Neural cell (in vitro differentiated cells): Measurements from ENCODE around the gene LNP1. TPM values are rescaled to one million over a fixed set of nuclear protein-coding genes. Genes with fewer than 3 reads are reported as not detected.

Source experiments
- H2AFZ ChIP-seq: fragments of 200-600, 300-800 bp; sonication (generic), shearing (Covaris generic); 2 replicates; pipeline ENCODE4 v1.6.0; 2014; ENCODE audit warnings: low read depth, mild to moderate bottlenecking, antibody characterized with exemption, low read length, moderate library complexity
- H3F3A ChIP-seq: fragments of 200-600 bp; shearing (Covaris generic); 2 replicates; pipeline ENCODE4 v1.6.1; 2016; ENCODE audit warnings: mild to moderate bottlenecking, moderate library complexity, mixed read lengths, antibody characterized with exemption, low read length; ENCODE audit not compliant: insufficient read depth, poor library complexity, severe bottlenecking
- H3K27ac ChIP-seq: fragments of 200-600, 300-800 bp; sonication (generic), shearing (Covaris generic); 2 replicates; pipeline ENCODE4 v1.5.1; 2014; ENCODE audit warnings: mild to moderate bottlenecking, low read length, moderate library complexity
- H3K27me3 ChIP-seq: fragments of 300-800, 200-600 bp; sonication (generic), shearing (Covaris generic); 2 replicates; pipeline ENCODE4 v1.6.0; 2014; ENCODE audit warnings: mild to moderate bottlenecking, low read depth, low read length, moderate library complexity; ENCODE audit not compliant: insufficient read depth
- H3K36me3 ChIP-seq: fragments of 300-800, 200-600 bp; sonication (generic), shearing (Covaris generic); 2 replicates; pipeline ENCODE4 v1.5.1; 2014; ENCODE audit warnings: mild to moderate bottlenecking, antibody characterized with exemption, low read length, moderate library complexity; ENCODE audit not compliant: insufficient read depth
- H3K4me2 ChIP-seq: fragments of 300-800, 200-600 bp; sonication (generic), shearing (Covaris generic); 2 replicates; pipeline ENCODE4 v1.6.0; 2014; ENCODE audit warnings: mild to moderate bottlenecking, low read length
- H3K4me3 ChIP-seq: fragments of 300-800, 200-600 bp; sonication (generic), shearing (Covaris generic); 2 replicates; pipeline ENCODE4 v1.5.1; 2014; ENCODE audit warnings: mild to moderate bottlenecking, low read length, moderate library complexity
- H3K79me2 ChIP-seq: fragments of 200-600 bp; shearing (Covaris generic); replicated peaks from 2 replicates; pipeline ENCODE4 v1.6.0; 2014; ENCODE audit warnings: mild to moderate bottlenecking, low read length, moderate library complexity; ENCODE audit not compliant: insufficient read depth
- H3K9ac ChIP-seq: fragments of 300-800, 200-600 bp; sonication (generic), shearing (Covaris generic); 2 replicates; pipeline ENCODE4 v1.6.1; 2016; ENCODE audit warnings: mild to moderate bottlenecking, low read length, mixed read lengths
- H3K9me2 ChIP-seq: fragments of 200-600 bp; shearing (Covaris generic); 2 replicates; pipeline ENCODE4 v1.6.1; 2016; ENCODE audit warnings: mild to moderate bottlenecking, low read length, mixed read lengths; ENCODE audit not compliant: insufficient read depth
- H3K9me3 ChIP-seq: fragments of 200-600, 300-800 bp; sonication (generic), shearing (Covaris generic); 2 replicates; pipeline ENCODE4 v1.6.1; 2016; ENCODE audit warnings: mild to moderate bottlenecking, mixed run types, low read length, moderate library complexity, mixed read lengths
- H4K20me1 ChIP-seq: fragments of 200-600 bp; shearing (Covaris generic); 2 replicates; pipeline ENCODE4 v1.6.1; 2016; ENCODE audit warnings: mild to moderate bottlenecking, mixed run types; ENCODE audit not compliant: insufficient read depth
- EP300 ChIP-seq: fragments of 450-650 bp; conservative IDR thresholded peaks from 2 replicates; pipeline ENCODE4 v1.6.1; 2014; ENCODE audit warnings: antibody characterized with exemption, mild to moderate bottlenecking, moderate library complexity; ENCODE audit not compliant: poor library complexity, severe bottlenecking
- EZH2 ChIP-seq: fragments of 200-600, 300-800 bp; shearing (Covaris generic), sonication (generic); IDR thresholded peaks from 2 replicates; pipeline ENCODE4 v1.6.1; 2014; ENCODE audit warnings: antibody characterized with exemption, low read length, borderline replicate concordance, mild to moderate bottlenecking; ENCODE audit not compliant: insufficient read depth, poor library complexity, severe bottlenecking
- MXI1 ChIP-seq: fragments of 450-650 bp; conservative IDR thresholded peaks from 2 replicates; pipeline ENCODE4 v1.6.1; 2014; ENCODE audit warnings: antibody characterized with exemption, mild to moderate bottlenecking; ENCODE audit not compliant: poor library complexity, severe bottlenecking
- POLR2AphosphoS5 ChIP-seq: IDR thresholded peaks from 2 replicates; pipeline ENCODE4 v1.6.1; 2012
- RAD21 ChIP-seq: fragments of 450-650 bp; conservative IDR thresholded peaks from 2 replicates; pipeline ENCODE4 v1.6.1; 2014; ENCODE audit warnings: antibody characterized with exemption, mild to moderate bottlenecking, moderate library complexity
- SMC3 ChIP-seq: fragments of 450-650 bp; conservative IDR thresholded peaks from 2 replicates; pipeline ENCODE4 v1.6.1; 2014; ENCODE audit warnings: antibody characterized with exemption, mild to moderate bottlenecking, moderate library complexity; ENCODE audit not compliant: poor library complexity
- TAF1 ChIP-seq: IDR thresholded peaks from 2 replicates; pipeline ENCODE4 v1.6.1; 2012; ENCODE audit warnings: low read depth
- polyA plus RNA-seq: library from polyadenylated mRNA; depleted of rRNA; stranded (reverse); fragments of >200 nt; gene quantifications from 2 replicates; pipeline ENCODE4 v1.2.3, GENCODE V29; 2014
- TF ChIP-seq, protein P1 (sequence below): IDR thresholded peaks from 2 replicates; pipeline ENCODE4 v1.6.1; 2012; ENCODE audit warnings: borderline replicate concordance
- TF ChIP-seq, protein P2 (sequence below): fragments of 450-650 bp; IDR thresholded peaks from 2 replicates; pipeline ENCODE4 v1.5.1; 2014; ENCODE audit warnings: antibody characterized with exemption, mild to moderate bottlenecking, moderate library complexity; ENCODE audit not compliant: poor library complexity, severe bottlenecking

Gene LNP1
- polyA plus RNA-seq, 1 donor from 2014 or later: 19.2 TPM

DNA sequence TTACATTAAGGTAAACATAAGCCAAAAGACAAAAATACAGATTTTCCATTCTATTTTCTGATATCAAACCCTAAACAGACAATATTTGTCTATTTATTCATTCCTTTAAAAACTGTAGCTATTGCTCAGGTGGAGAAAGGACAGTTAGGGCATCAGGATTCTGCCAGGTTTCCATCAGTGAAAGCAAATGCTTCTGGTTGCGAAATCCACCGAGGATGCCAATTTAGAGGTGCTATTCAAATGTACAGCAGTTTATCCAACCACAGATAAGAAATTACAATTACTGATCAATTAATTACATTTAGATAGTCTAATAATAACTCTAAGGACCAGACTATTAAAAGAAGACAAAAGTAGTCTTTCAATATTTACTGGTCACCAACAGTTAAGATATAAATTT lies 4.4 kb upstream of the LNP1 start:
- Histone ChIP-seq H3K9me3 (no peaks in the 10 kb centered on the region), H3K4me2 (no peak overlapping the region), H3K27ac (no peak overlapping the region), H2AFZ (no peak overlapping the region), H3F3A (peaks cover 4% of the 10 kb centered on the region), H3K9me2 (no peaks in the 10 kb centered on the region), H3K4me3 (peak overlapping the region; percentile 0), H4K20me1 (no peaks in the 10 kb centered on the region), H3K9ac (no peak overlapping the region), H3K36me3 (no peaks in the 10 kb centered on the region), H3K79me2 (peaks cover 63% of the 10 kb centered on the region), H3K27me3 (no peaks in the 10 kb centered on the region)
- TF ChIP-seq, protein P1, sequence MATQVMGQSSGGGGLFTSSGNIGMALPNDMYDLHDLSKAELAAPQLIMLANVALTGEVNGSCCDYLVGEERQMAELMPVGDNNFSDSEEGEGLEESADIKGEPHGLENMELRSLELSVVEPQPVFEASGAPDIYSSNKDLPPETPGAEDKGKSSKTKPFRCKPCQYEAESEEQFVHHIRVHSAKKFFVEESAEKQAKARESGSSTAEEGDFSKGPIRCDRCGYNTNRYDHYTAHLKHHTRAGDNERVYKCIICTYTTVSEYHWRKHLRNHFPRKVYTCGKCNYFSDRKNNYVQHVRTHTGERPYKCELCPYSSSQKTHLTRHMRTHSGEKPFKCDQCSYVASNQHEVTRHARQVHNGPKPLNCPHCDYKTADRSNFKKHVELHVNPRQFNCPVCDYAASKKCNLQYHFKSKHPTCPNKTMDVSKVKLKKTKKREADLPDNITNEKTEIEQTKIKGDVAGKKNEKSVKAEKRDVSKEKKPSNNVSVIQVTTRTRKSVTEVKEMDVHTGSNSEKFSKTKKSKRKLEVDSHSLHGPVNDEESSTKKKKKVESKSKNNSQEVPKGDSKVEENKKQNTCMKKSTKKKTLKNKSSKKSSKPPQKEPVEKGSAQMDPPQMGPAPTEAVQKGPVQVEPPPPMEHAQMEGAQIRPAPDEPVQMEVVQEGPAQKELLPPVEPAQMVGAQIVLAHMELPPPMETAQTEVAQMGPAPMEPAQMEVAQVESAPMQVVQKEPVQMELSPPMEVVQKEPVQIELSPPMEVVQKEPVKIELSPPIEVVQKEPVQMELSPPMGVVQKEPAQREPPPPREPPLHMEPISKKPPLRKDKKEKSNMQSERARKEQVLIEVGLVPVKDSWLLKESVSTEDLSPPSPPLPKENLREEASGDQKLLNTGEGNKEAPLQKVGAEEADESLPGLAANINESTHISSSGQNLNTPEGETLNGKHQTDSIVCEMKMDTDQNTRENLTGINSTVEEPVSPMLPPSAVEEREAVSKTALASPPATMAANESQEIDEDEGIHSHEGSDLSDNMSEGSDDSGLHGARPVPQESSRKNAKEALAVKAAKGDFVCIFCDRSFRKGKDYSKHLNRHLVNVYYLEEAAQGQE: no peak
- TF ChIP-seq SMC3 (no peak), EP300 (no peak), RAD21 (no peak), EZH2 (no peak), TAF1 (no peak), MXI1 (no peak), POLR2AphosphoS5 (no peak)
- TF ChIP-seq, protein P2, sequence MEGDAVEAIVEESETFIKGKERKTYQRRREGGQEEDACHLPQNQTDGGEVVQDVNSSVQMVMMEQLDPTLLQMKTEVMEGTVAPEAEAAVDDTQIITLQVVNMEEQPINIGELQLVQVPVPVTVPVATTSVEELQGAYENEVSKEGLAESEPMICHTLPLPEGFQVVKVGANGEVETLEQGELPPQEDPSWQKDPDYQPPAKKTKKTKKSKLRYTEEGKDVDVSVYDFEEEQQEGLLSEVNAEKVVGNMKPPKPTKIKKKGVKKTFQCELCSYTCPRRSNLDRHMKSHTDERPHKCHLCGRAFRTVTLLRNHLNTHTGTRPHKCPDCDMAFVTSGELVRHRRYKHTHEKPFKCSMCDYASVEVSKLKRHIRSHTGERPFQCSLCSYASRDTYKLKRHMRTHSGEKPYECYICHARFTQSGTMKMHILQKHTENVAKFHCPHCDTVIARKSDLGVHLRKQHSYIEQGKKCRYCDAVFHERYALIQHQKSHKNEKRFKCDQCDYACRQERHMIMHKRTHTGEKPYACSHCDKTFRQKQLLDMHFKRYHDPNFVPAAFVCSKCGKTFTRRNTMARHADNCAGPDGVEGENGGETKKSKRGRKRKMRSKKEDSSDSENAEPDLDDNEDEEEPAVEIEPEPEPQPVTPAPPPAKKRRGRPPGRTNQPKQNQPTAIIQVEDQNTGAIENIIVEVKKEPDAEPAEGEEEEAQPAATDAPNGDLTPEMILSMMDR: no peak

DNA sequence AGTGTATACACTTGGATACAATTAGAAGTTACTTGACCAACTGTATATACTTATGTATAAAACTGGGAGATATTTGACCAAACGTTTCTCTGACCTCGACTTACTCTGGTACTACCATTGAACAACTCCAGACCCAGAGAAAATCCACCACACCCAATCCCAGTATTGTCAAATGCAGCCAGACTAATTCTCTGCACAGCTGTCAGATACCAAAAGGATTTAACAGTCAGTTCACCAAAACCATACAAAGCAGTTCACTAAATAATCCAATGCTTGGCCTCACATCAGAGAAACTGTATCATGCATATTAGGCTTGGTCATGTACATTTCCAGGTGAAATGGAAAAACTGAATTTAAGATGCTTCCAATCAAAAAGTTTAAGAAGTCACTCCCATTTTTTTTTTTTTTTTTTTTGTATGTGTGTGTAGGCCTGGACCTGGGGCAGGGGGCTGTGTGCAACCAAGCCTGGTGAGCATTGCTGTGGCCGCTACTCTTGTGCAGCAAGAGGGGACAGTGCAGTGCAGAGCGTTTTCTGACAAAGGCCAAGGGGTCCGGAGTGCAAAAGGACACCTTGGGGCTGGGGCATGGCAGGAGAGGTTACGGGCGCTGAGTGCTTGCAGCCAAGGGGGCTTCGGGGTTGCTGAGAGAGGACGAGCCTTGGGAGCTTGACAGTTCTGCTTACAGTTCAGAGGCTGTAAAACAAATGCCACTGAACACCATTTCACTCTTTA lies 1.8 kb upstream of the LNP1 start:
- H4K20me1 ChIP-seq: no peaks in the 10 kb centered on the region
- peak overlapping the region; percentile 54 for H3K4me2 ChIP-seq
- no peak for TF ChIP-seq POLR2AphosphoS5
- TF ChIP-seq, protein P1: no peak
- no peaks in the 10 kb centered on the region for H3K9me3 ChIP-seq
- H3K27me3 ChIP-seq: no peaks in the 10 kb centered on the region
- peak overlapping the region; percentile 86 for H3K4me3 ChIP-seq
- H3K36me3 ChIP-seq: no peaks in the 10 kb centered on the region
- peak overlapping the region; percentile 83 for H3K27ac ChIP-seq
- peaks cover 69% of the 10 kb centered on the region for H3K79me2 ChIP-seq
- H2AFZ ChIP-seq: no peak overlapping the region
- H3K9me2 ChIP-seq: no peaks in the 10 kb centered on the region
- H3F3A ChIP-seq: peaks cover 4% of the 10 kb centered on the region
- H3K9ac ChIP-seq: peak overlapping the region; percentile 78
